HL-60 (cell line): ENCODE measurements around the gene DLK1.
A peak's percentile ranks its signal among the peaks of the same experiment; 100 is the strongest.

ENCODE experiments used
- DNase-seq, 2 experiments: peaks; one replicate each; pipeline ENCODE4 v3.0.0-alpha.2; 2010 to 2020; ENCODE audit warnings: low read depth in 1 of 2, low spot score in 1 of 2
- H3K27ac ChIP-seq: fragments of 250-450 bp; sonication (Bioruptor Pico); replicated peaks from 2 replicates; pipeline ENCODE4 v1.5.1; 2020; ENCODE audit warnings: mild to moderate bottlenecking, moderate library complexity
- H3K27me3 ChIP-seq: fragments of 250-450 bp; sonication (Bioruptor Pico); 2 replicates; pipeline ENCODE4 v1.5.1; 2021; ENCODE audit warnings: mild to moderate bottlenecking, moderate library complexity; ENCODE audit not compliant: insufficient read depth, poor library complexity, severe bottlenecking
- H3K4me3 ChIP-seq: replicated peaks from 2 replicates; pipeline ENCODE4 v1.5.1; 2011; ENCODE audit warnings: mild to moderate bottlenecking, control low read depth, low read length; ENCODE audit not compliant: insufficient read depth
- CTCF ChIP-seq: IDR thresholded peaks from one replicate; pipeline ENCODE4 v1.5.1; 2011; ENCODE audit warnings: low read length, control low read depth, inconsistent platforms; ENCODE audit not compliant: insufficient read depth
- GABPA ChIP-seq: IDR thresholded peaks from 2 replicates; pipeline ENCODE4 v1.6.1; 2012; ENCODE audit warnings: low read depth
- POLR2AphosphoS5 ChIP-seq: IDR thresholded peaks from 2 replicates; pipeline ENCODE4 v1.6.1; 2012; ENCODE audit warnings: low read depth
- REST ChIP-seq: IDR thresholded peaks from 2 replicates; pipeline ENCODE4 v1.6.1; 2012; ENCODE audit warnings: low read depth; ENCODE audit not compliant: insufficient replicate concordance
- SPI1 ChIP-seq: IDR thresholded peaks from 2 replicates; pipeline ENCODE4 v1.6.1; 2012; ENCODE audit warnings: low read depth, mild to moderate bottlenecking, borderline replicate concordance

Gene DLK1

DNA sequence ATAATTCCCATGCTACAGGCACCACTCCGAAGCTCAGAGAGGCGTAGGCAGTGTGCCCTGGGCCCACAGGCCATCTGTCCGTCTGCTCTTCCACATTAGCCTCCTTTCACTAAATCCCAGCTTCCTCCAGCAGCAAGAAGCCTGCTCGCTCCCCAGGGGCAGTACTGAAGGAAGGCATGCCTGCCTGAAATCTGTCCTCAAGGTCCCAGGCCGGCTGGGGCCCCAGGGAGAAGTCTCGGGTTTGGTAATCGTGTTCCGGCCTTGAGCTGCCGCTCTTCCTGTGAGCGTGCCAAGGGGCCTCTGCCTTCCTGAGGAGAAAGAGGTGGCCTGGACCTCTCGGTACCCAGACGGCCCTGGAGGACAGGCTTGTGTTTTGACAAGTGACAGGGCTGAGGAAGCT is 15.2 kb upstream of the DLK1 start:
- Histone ChIP-seq H3K27ac (peak overlapping the region; percentile 72), H3K4me3 (no peak overlapping the region), H3K27me3 (no peaks in the 10 kb centered on the region)
- TF ChIP-seq GABPA (0 out of 2 replicates have a peak, but pooled peaks have one; percentile 14), POLR2AphosphoS5 (no peak), SPI1 (no peak; the same call in 1 of the 2 replicates), REST (no peak), CTCF (no peak)
- DNase-seq, result peak; percentile 49 to 82

- DNase-seq, result no peak
- H3K4me3 ChIP-seq, result no peak overlapping the region
- TF ChIP-seq GABPA, result no peak
- TF ChIP-seq REST, result no peak
- TF ChIP-seq CTCF, result no peak
- no peak for TF ChIP-seq SPI1
- no peak for TF ChIP-seq POLR2AphosphoS5
- peak overlapping the region; percentile 72 for H3K27ac ChIP-seq
- no peaks in the 10 kb centered on the region for H3K27me3 ChIP-seq
These were observed 14.2 kb upstream of the DLK1 start for GRCh38 chr14:100712490-100712889.

GRCh38 chr14:100713705-100714104 is 13.0 kb upstream of the DLK1 start:
- TF ChIP-seq SPI1 (no peak), GABPA (no peak), POLR2AphosphoS5 (no peak), CTCF (no peak), REST (no peak)
- Histone ChIP-seq H3K27me3 (no peaks in the 10 kb centered on the region), H3K4me3 (no peak overlapping the region), H3K27ac (no peak overlapping the region)
- no peak for DNase-seq
